Fibroblast of skin of abdomen (primary cell): ENCODE data around the gene CCDC102B.
"Not testable (repeated sequence)": the region's sequence is repeated elsewhere in the genome, so short reads cannot be mapped to it uniquely, and the experiment has no call there.

Source experiments
- DNase-seq: peaks from one replicate; pipeline ENCODE4 v3.0.0-alpha.2; 2013

The CCDC102B gene

GRCh38 chr18:68983126-68983525, 185.2 kb downstream of the CCDC102B start:
- no peak for DNase-seq

DNA sequence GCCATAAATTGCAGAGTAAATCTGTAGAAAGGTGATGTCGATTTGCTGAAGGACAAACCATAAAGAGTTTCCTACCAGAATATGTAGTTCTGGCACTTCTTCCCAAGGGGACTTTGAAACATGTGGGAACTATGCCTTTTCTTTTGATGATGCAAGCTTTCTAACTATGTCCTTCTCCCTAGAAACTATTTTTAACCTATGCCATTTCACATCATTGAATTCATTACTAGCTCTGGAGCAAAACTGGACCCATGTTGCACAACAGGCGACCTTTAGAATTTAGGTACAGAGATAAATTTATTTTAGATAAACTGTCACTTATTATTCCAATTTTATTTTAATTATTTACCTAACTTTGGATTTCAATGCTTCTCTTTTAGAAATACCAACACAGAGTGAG, 186.5 kb downstream of the CCDC102B start:
- DNase-seq: no peak

GRCh38 chr18:68985172-68985820, 187.4 kb downstream of the CCDC102B start:
- no peak for DNase-seq

GRCh38 chr18:68991286-68991685, 193.4 kb downstream of the CCDC102B start:
- peak; percentile 17 for DNase-seq

DNA sequence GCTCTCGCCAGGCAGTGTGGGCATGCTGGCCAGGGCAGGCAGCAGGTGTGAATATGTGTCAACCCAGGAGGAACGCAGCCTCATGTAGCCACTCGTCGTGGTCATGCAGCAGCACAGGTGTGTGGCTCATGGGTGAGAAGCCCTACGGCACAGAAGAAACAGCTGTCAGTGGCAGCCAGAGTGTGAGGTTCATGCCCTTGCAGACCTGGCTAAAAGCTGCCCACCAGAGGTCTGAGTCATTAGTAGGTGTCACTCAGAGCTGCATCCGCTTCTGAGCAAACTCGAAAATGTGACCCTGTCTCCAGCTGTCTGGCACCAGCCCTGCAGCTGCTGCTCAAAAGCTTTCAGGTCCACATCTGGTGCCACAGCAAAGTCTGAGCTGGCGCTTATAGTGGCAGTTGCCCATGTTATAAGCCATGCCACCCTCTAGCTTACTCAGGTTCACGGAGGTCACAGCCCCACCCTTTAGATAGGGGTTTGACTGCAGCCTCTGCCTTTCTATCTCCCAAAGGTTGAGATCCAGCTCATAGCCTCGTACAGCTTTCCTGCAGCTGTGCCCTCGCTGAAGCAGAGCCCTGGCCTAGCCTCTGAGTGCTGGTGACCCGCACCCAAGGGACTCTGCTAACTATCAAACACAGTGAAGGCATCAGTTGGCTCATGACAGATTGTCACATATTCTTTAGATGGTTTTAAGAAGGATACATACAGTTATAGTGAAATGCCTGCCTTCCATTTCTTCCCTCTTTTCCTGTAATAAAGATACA, 195.0 kb downstream of the CCDC102B start:
- DNase-seq: no peak

GRCh38 chr18:68995675-68996074, 197.8 kb downstream of the CCDC102B start:
- no peak for DNase-seq

GRCh38 chr18:68997845-68998244, 200.0 kb downstream of the CCDC102B start:
- DNase-seq: no peak

DNA sequence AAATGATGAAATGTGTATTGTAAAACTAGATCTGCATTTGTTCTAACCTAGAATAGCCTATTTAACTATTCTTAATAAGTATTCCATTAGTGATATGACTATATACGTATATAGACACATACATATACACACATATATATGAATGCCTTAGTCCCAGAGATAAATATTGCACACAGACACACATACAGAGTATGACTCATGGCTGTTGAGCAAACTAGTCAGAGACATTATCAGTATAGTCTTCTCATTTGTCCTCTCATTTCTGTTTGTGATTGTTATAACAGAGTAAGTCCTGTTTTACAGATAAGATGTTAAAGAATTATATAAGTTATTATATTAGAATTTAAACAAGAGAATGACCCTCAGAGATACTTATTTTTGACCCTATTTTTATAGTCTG, 202.5 kb downstream of the CCDC102B start:
- no peak for DNase-seq

DNA sequence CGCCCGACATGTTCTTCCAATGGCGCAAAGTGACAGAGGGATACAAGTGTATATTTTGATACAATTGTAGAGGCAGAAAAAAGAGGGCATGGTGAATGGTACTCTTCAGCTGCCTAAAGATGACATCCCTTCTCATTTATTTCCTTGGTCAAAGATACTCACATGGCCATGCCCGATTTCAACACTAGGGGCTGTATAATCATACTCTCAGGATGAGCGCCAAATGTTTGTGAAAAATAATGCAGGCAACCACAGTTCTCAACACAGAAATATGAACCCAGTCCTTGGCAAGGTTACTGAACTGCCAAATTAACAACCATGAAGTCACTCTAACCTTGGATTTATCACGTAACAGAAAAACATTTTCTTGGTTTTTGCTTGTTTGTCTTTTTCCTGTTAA, 204.4 kb downstream of the CCDC102B start:
- no peak for DNase-seq

DNA sequence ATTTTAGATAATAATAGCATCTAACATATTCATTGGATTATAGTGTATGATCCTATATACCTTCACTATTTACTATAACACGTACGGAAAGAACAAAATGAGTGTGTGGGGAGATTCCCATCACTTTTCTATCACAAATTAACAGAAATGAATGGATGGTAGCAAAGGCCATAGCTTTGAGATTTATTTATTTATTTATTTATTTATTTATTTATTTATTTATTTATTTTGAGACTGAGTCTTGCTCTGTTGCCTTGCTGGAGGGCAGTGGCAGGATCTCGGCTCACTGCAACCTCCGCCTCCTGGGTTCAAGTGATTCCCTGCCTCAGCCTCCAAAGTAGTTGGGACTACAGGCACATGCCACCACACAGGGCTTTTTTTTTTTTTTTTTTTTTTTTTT, 208.3 kb downstream of the CCDC102B start:
- DNase-seq: not testable (repeated sequence)

GRCh38 chr18:69008538-69008937, 210.7 kb downstream of the CCDC102B start:
- DNase-seq: no peak

GRCh38 chr18:69021211-69021805, 223.4 kb downstream of the CCDC102B start:
- DNase-seq: no peak

GRCh38 chr18:69022426-69022825, 224.5 kb downstream of the CCDC102B start:
- DNase-seq: no peak

DNA sequence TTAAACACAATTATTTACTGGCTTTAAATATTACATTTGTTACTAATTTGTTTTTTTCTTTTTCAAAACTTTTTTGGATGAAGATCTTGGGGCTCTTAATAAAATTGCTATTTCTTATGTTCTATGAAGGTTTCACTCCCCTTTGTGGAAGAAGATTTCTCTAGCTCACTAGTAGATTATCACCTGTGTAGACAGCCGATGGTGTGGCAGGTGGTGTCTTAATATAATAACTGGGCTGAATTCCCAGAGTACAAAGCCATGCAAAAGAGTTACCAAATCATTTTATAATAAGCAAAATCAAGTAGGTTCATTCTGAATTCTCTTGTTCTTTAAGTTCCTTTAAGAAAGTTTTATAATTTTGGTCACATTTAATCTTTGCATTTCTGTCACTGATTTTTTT, 233.7 kb downstream of the CCDC102B start:
- DNase-seq: no peak

- DNase-seq: no peak
Measured at GRCh38 chr18:69032009-69032408, 234.1 kb downstream of the CCDC102B start.

DNA sequence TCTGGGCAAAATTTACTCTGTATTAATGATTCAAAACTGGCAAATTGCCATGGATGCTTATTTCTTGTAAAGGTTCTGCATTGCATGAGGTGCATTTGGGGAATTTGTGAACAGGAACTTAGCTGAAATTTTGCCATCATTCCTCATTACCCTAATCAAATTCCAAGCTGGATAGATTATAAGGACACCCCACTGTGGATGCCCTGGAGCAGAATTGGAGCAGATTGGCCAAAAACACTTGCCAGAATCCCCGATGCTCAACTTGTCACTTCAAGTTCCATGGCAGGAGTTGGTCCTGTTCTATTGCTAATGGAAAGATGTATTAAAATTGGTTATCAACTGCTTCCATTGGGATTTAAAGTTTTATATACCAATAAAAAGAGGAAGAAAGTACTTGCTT, 237.9 kb downstream of the CCDC102B start:
- no peak for DNase-seq

- DNase-seq: no peak
Measured at GRCh38 chr18:69044215-69044614, 246.3 kb downstream of the CCDC102B start.

DNA sequence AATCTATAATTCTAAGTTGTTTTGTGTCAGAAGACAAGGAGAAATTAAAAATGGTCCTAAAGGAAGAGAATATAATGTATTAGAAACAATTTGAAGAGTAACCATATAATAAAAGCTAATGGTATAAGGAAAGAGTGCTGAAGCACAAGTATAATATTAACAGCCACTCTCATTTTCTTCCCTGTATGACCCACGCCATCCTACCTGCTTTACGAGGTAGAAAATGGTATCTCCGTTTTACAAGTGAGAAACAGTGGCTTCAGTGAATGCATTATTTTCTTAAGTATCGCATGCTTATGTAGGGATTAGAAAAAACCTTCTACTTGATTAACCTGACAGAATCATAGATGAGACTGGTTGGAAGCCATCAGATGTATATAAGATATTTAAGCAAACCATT, 266.2 kb downstream of the CCDC102B start:
- DNase-seq: no peak

DNA sequence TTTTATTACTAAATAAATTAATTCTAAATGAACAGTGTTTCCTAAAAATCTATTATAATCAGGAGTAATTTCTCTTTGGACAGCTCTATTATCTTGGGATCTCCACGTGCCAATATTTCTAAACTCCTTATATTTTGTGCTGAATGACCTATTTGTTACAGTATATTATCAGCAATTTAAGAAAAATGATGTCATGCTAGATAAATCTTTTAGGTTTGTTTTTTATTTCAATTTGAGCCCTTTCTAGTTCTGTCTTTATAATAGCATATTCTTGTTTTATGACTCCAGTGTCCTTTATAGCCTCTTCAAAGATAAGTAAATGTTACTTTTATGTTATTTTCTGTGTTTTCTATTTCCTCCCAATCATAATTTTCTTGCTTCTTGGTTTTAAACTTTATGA, 269.2 kb downstream of the CCDC102B start:
- DNase-seq: no peak

DNA sequence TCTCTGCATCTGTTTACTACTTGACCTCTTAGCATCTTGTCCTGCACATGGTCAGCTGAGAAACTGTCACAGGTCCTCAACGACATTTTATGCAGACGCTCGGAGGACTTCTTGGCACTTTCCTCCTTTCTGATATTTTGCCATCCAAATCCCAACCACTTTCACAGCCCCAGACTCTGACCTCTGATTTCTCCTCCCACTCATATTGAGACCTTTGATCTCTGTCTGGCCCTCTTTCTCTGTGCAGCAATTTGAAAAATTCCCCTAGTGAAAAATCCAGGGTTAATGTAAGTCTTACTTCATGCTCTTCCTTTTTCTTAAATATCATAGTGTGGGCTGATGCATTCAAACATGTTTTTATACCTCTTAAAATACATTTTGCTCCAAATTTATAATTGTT, 273.8 kb downstream of the CCDC102B start:
- DNase-seq: no peak

DNA sequence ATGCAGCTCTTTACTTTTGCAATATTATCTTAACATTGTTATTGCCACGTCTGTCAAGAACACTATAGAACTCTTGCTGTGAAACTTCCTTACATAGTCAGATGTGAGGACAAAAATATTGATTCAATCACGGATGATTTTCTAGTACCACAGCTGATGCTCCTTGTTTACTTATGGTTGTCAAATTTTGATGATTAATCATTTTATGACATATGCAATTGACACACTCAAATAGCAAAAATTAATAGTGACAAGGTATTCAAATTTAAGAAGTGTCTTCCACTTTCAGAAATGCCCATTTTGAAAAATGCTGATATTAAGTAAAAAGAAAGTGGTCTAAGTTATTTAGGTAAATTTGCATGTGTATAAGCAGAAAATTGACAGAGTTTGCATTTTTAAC, 284.0 kb downstream of the CCDC102B start:
- no peak for DNase-seq

DNA sequence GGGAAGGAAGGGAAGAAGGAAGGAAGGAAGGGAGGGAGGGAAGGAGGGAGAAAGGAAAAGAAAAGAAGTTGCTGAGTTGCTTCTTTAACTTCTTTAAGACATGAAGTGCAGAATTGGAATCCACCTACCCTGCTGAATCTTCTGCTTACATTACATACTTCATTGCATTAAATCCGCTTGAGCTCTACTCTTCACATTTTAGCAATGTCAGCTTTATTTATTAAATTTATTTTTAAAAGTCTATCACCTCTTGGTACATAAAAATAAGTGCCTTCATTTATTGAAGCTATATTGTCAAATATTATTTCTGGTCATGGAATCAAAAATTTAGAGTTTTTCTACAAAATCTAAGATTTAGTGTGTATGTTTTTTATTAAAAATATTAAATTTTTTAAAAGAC, 284.6 kb downstream of the CCDC102B start:
- DNase-seq: no peak

DNA sequence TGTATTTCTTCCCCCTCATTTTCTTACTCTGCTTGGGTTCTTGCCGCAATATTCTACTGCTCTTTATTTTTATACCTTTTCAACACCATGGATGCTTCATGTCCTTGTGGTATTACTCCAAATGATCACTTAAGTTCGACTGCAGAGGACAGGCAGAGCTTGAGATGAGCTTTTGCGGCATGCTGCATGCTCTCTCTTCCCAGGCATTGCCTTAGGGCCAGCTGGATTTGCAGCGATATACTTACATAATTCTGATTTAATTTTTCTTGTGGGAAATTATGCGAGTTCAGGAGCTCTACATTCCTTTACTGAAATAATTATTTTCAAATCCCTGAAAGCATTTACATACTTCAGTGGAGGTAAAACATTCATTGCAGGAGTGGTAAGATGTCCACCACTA, 288.1 kb downstream of the CCDC102B start:
- no peak for DNase-seq

GRCh38 chr18:69088973-69089372, 291.1 kb downstream of the CCDC102B start:
- DNase-seq: no peak
